A549 (cell line): ENCODE data around the gene ATP13A2. TPM values are rescaled to one million over a fixed set of nuclear protein-coding genes. Genes with fewer than 3 reads are reported as not detected.

Experiments
- ATAC-seq, 2 experiments: fragments of 200-7000 bp in 1 of 2; fragments of >200 bp in 1 of 2; cut with Nextera tagmentation in 1 of 2; cut with Tn5 transposase in 1 of 2; 3 replicates each; pipeline versions ENCODE4 v1.8.0 to v1.9.1; 2018 to 2020; ENCODE audit warnings: mild to moderate bottlenecking in 1 of 2, moderate library complexity in 1 of 2
- CTCF ChIA-PET: fragments of 300-600 bp; sonication (Branson Sonifier 250); formaldehyde crosslinking; extraction: SDS; loops from one replicate; lab custom pipeline; 2021; ENCODE audit warnings: antibody characterized with exemption, inconsistent platforms; lab: Yijun Ruan, JAX
- POLR2A ChIA-PET: fragments of 350-600 bp; formaldehyde crosslinking; extraction: SDS; loops from one replicate; lab custom pipeline; 2021; ENCODE audit warnings: antibody characterized with exemption, inconsistent platforms; lab: Yijun Ruan, JAX
- DNase-seq, 2 experiments: peaks; one replicate each; pipeline versions ENCODE4 v3.0.0 to v3.0.0-alpha.2; 2011 to 2016; ENCODE audit warnings: low read depth in 1 of 2, low spot score in 1 of 2
- FAIRE-seq: peaks from 2 replicates; lab custom pipeline; 2011; peaks lifted over from hg19 to GRCh38; lab: Jason Lieb, UNC
- H3K27ac ChIP-seq, 2 experiments: fragments of >200 bp; sonication (Bioruptor Twin); formaldehyde crosslinking; 3 replicates each; pipeline ENCODE4 v1.5.1; 2016 to 2017
- H3K4me1 ChIP-seq: fragments of >200 bp; sonication (Bioruptor Twin); formaldehyde crosslinking; 3 replicates; pipeline ENCODE4 v1.6.1; 2016
- H3K4me2 ChIP-seq: fragments of >200 bp; sonication (Bioruptor Twin); formaldehyde crosslinking; 3 replicates; pipeline ENCODE4 v1.6.1; 2016
- H3K4me3 ChIP-seq: fragments of >200 bp; sonication (Bioruptor Twin); formaldehyde crosslinking; 3 replicates; pipeline ENCODE4 v1.5.1; 2016
- H3K9me3 ChIP-seq: fragments of >200 bp; sonication (Bioruptor Twin); formaldehyde crosslinking; 3 replicates; pipeline ENCODE4 v1.6.1; 2016
- CHD4 ChIP-seq: fragments of 200-600 bp; sonication (generic); IDR thresholded peaks from 2 replicates; pipeline ENCODE4 v1.6.1; 2016; ENCODE audit warnings: antibody characterized with exemption, mild to moderate bottlenecking, borderline replicate concordance
- ESRRA ChIP-seq: fragments of 150-350 bp; IDR thresholded peaks from 2 replicates; pipeline ENCODE4 v1.6.1; 2014; ENCODE audit warnings: mild to moderate bottlenecking, low read length, borderline replicate concordance
- FOSB ChIP-seq: fragments of 250-450 bp; sonication (Bioruptor Pico); IDR thresholded peaks from 2 replicates; pipeline ENCODE4 v1.5.0; 2020; ENCODE audit warnings: mild to moderate bottlenecking, moderate library complexity
- FOSL2 ChIP-seq, 2 experiments: fragments of 450-650 bp in 1 of 2; fragments of >200 bp in 1 of 2; sonication (Bioruptor Twin) in 1 of 2; formaldehyde crosslinking; IDR thresholded peaks; 2 replicates each; pipeline versions ENCODE4 v1.5.0 to v1.6.1; 2016 to 2020; ENCODE audit warnings: mild to moderate bottlenecking in 1 of 2, moderate library complexity in 1 of 2
- HEYL ChIP-seq: fragments of 250-450 bp; sonication (Bioruptor Pico); IDR thresholded peaks from 2 replicates; pipeline ENCODE4 v1.8.0; 2021; ENCODE audit warnings: mild to moderate bottlenecking, moderate library complexity
- HOXB13 ChIP-seq: fragments of 250-450 bp; sonication (Bioruptor Pico); IDR thresholded peaks from 2 replicates; pipeline ENCODE4 v1.5.0; 2020; ENCODE audit warnings: low read depth, mild to moderate bottlenecking, moderate library complexity
- HOXB5 ChIP-seq: fragments of 250-450 bp; sonication (Bioruptor Pico); IDR thresholded peaks from 2 replicates; pipeline ENCODE4 v1.5.0; 2020; ENCODE audit warnings: mild to moderate bottlenecking, moderate library complexity
- JUN ChIP-seq, 2 experiments: fragments of >200 bp; sonication (Bioruptor Twin); formaldehyde crosslinking; IDR thresholded peaks; 2 replicates in 1 of 2; 3 replicates in 1 of 2; pipeline ENCODE4 v1.6.1; 2016 to 2017
- JUNB ChIP-seq: fragments of >200 bp; sonication (Bioruptor Twin); formaldehyde crosslinking; IDR thresholded peaks from 2 replicates; pipeline ENCODE4 v1.6.1; 2016
- KDM5A ChIP-seq: fragments of 200-600 bp; sonication (generic); IDR thresholded peaks from 2 replicates; pipeline ENCODE4 v1.6.1; 2016; ENCODE audit warnings: antibody characterized with exemption, mild to moderate bottlenecking
- MAZ ChIP-seq: fragments of 150-350 bp; IDR thresholded peaks from 2 replicates; pipeline ENCODE4 v1.6.1; 2014; ENCODE audit warnings: antibody characterized with exemption, low read depth, low read length, borderline replicate concordance
- MYC ChIP-seq: IDR thresholded peaks from 2 replicates; pipeline ENCODE4 v1.6.1; 2012; ENCODE audit warnings: mild to moderate bottlenecking, inconsistent platforms, low read length, improper control_type of control experiment, borderline replicate concordance
- NPAS2 ChIP-seq: fragments of 250-450 bp; sonication (Bioruptor Pico); IDR thresholded peaks from 2 replicates; pipeline ENCODE4 v1.8.0; 2022; ENCODE audit warnings: mild to moderate bottlenecking, moderate library complexity, borderline replicate concordance
- PHF8 ChIP-seq: fragments of 200-600 bp; sonication (generic); IDR thresholded peaks from 2 replicates; pipeline ENCODE4 v1.6.1; 2016; ENCODE audit warnings: low read depth, mild to moderate bottlenecking, antibody characterized with exemption, moderate library complexity, borderline replicate concordance
- RARB ChIP-seq: fragments of 250-450 bp; sonication (Bioruptor Pico); IDR thresholded peaks from 2 replicates; pipeline ENCODE4 v1.8.0; 2021; ENCODE audit warnings: mild to moderate bottlenecking, moderate library complexity
- RCOR1 ChIP-seq: fragments of 150-350 bp; IDR thresholded peaks from 2 replicates; pipeline ENCODE4 v1.6.1; 2014; ENCODE audit warnings: antibody characterized with exemption, low read length, low read depth
- SMC3 ChIP-seq: fragments of >200 bp; sonication (Bioruptor Twin); formaldehyde crosslinking; IDR thresholded peaks from 3 replicates; pipeline ENCODE4 v1.6.1; 2018; ENCODE audit warnings: inconsistent platforms
- SREBF2 ChIP-seq: fragments of 450-650 bp; IDR thresholded peaks from 2 replicates; pipeline ENCODE4 v1.6.1; 2014; ENCODE audit warnings: mild to moderate bottlenecking, moderate library complexity
- ZC3H11A ChIP-seq: fragments of 450-650 bp; IDR thresholded peaks from 2 replicates; pipeline ENCODE4 v1.6.1; 2014; ENCODE audit warnings: antibody characterized with exemption, mild to moderate bottlenecking
- ZFP36 ChIP-seq: fragments of 450-650 bp; IDR thresholded peaks from 2 replicates; pipeline ENCODE4 v1.6.1; 2014; ENCODE audit warnings: borderline replicate concordance; ENCODE audit not compliant: partially characterized antibody
- WGBS: methylation state at CpG from one replicate; pipeline ENCODE4 v1.1.6; 2017; ENCODE audit errors: missing lambda C conversion rate; 5-methylcytosine and 5-hydroxymethylcytosine counted together
- polyA plus RNA-seq, 4 experiments: library from polyadenylated mRNA; depleted of rRNA in 3 of 4; stranded (reverse); fragments of >200 nt; fragmentation: RNase III in 1 of 4; extraction: RNeasy Plus Mini Kit Qiagen cat#74134 plus additional on column Dnase treatment in 1 of 4; gene quantifications; 2 replicates in 3 of 4; 3 replicates in 1 of 4; pipeline ENCODE4 v1.2.3, GENCODE V29; 2011 to 2017
- TF ChIP-seq, protein P1 (sequence below): fragments of 250-450 bp; sonication (Bioruptor Pico); IDR thresholded peaks from 2 replicates; pipeline ENCODE4 v1.5.0; 2021; ENCODE audit warnings: mild to moderate bottlenecking, moderate library complexity, borderline replicate concordance
- TF ChIP-seq, protein P2 (sequence below): fragments of >200 bp; sonication (Bioruptor Twin); formaldehyde crosslinking; IDR thresholded peaks from 2 replicates; pipeline ENCODE4 v1.6.1; 2016
- TF ChIP-seq, protein P3 (sequence below): IDR thresholded peaks from 2 replicates; pipeline ENCODE4 v1.6.1; 2012; ENCODE audit warnings: low read depth, borderline replicate concordance
- TF ChIP-seq, protein P4 (sequence below): fragments of 450-650 bp; IDR thresholded peaks from 2 replicates; pipeline ENCODE4 v1.6.1; 2014; ENCODE audit warnings: antibody characterized with exemption
- TF ChIP-seq, protein P5 (sequence below): fragments of >200 bp; sonication (Bioruptor Twin); formaldehyde crosslinking; IDR thresholded peaks from 3 replicates; pipeline ENCODE4 v1.5.1; 2016
- TF ChIP-seq, protein P6 (sequence below): fragments of 150-350 bp; IDR thresholded peaks from 2 replicates; pipeline ENCODE4 v1.6.1; 2014; ENCODE audit warnings: low read depth, mild to moderate bottlenecking, low read length
- TF ChIP-seq, protein P7 (sequence below): fragments of 250-450 bp; sonication (Bioruptor Pico); IDR thresholded peaks from 2 replicates; pipeline ENCODE4 v1.5.0; 2020; ENCODE audit warnings: low read depth, mild to moderate bottlenecking, moderate library complexity

Gene ATP13A2
- polyA plus RNA-seq, 2 of the 4 experiments (the other 2 are of a cell fraction): 7.9 to 23.1 TPM

DNA sequence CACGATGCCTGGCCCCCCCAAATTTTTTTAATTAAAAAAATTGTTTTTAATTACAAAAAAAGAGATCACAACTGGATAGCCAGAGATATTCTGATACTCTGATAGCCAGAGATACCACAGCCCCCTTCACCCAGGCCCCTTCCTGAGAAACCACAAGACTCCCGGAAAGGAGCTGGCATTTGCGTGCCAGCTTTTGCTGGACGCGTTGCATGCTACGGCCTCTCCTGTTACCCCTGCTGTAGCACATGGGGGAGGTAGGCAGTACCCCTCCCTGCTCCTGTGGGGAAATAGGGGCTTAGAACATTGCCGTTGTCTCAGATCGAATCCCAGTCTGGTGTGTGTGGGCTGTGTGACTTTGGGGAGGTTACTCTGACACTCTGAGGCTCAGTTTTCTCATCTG, 54.0 kb downstream of the ATP13A2 start:
- FAIRE-seq (no peak), DNase-seq (no peak), ATAC-seq (no peak)
- Histone ChIP-seq H3K4me2 (no peak overlapping the region), H3K27ac (no peak overlapping the region), H3K4me3 (no peak overlapping the region), H3K4me1 (peaks cover 10% of the 10 kb centered on the region), H3K9me3 (no peaks in the 10 kb centered on the region)
- ChIA-PET POLR2A (no interaction called here), CTCF (interaction anchor here (1.9 to 4.3 kb wide), 2 partner anchors 47 to 88 kb away, joined by 5 to 22 read pairs; no protein-coding TSS in a partner anchor)
- TF ChIP-seq, protein P1, sequence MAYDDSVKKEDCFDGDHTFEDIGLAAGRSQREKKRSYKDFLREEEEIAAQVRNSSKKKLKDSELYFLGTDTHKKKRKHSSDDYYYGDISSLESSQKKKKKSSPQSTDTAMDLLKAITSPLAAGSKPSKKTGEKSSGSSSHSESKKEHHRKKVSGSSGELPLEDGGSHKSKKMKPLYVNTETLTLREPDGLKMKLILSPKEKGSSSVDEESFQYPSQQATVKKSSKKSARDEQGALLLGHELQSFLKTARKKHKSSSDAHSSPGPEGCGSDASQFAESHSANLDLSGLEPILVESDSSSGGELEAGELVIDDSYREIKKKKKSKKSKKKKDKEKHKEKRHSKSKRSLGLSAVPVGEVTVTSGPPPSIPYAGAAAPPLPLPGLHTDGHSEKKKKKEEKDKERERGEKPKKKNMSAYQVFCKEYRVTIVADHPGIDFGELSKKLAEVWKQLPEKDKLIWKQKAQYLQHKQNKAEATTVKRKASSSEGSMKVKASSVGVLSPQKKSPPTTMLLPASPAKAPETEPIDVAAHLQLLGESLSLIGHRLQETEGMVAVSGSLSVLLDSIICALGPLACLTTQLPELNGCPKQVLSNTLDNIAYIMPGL (CRISPR knock-in tag): no peak
- TF ChIP-seq HOXB13 (CRISPR knock-in tag) (no peak), ESRRA (no peak), HOXB5 (CRISPR knock-in tag) (no peak), RARB (no peak), ZFP36 (no peak), ZC3H11A (no peak), JUN (IDR thresholded peaks at IDR 0.05) (no peak), SMC3 (no peak), CHD4 (no peak), FOSL2 (IDR thresholded peaks at IDR 0.05) (no peak), FOSL2 (CRISPR knock-in tag; IDR thresholded peaks at IDR 0.05) (no peak)
- TF ChIP-seq, protein P2, sequence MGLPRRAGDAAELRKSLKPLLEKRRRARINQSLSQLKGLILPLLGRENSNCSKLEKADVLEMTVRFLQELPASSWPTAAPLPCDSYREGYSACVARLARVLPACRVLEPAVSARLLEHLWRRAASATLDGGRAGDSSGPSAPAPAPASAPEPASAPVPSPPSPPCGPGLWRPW: no peak
- TF ChIP-seq, protein P3, sequence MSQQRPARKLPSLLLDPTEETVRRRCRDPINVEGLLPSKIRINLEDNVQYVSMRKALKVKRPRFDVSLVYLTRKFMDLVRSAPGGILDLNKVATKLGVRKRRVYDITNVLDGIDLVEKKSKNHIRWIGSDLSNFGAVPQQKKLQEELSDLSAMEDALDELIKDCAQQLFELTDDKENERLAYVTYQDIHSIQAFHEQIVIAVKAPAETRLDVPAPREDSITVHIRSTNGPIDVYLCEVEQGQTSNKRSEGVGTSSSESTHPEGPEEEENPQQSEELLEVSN: no peak
- TF ChIP-seq, protein P4, sequence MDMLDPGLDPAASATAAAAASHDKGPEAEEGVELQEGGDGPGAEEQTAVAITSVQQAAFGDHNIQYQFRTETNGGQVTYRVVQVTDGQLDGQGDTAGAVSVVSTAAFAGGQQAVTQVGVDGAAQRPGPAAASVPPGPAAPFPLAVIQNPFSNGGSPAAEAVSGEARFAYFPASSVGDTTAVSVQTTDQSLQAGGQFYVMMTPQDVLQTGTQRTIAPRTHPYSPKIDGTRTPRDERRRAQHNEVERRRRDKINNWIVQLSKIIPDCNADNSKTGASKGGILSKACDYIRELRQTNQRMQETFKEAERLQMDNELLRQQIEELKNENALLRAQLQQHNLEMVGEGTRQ: no peak
- WGBS: 93% methylated on average over 8 of the region's 8 CpGs

DNA sequence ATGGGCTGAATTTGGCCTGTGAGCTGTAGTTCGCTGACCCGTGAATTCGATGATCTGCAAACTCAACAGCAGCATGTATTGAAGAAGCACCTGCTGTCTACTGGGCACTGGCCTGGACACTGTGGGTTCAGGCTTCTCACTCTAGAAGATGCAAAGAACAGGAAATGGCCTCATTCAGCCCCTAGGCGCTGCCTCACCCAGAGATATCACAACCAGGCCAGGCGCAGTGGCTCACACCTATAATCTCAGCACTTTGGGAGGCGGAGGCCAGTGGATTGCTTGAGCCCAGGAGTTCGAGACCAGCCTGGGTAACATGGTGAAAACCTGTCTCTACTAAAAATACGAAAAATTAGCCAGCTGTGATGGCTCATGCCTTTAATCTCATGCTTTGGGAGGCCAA, 55.0 kb downstream of the ATP13A2 start:
- no peak for FAIRE-seq
- POLR2A ChIA-PET: no interaction called here
- TF ChIP-seq, protein P5, sequence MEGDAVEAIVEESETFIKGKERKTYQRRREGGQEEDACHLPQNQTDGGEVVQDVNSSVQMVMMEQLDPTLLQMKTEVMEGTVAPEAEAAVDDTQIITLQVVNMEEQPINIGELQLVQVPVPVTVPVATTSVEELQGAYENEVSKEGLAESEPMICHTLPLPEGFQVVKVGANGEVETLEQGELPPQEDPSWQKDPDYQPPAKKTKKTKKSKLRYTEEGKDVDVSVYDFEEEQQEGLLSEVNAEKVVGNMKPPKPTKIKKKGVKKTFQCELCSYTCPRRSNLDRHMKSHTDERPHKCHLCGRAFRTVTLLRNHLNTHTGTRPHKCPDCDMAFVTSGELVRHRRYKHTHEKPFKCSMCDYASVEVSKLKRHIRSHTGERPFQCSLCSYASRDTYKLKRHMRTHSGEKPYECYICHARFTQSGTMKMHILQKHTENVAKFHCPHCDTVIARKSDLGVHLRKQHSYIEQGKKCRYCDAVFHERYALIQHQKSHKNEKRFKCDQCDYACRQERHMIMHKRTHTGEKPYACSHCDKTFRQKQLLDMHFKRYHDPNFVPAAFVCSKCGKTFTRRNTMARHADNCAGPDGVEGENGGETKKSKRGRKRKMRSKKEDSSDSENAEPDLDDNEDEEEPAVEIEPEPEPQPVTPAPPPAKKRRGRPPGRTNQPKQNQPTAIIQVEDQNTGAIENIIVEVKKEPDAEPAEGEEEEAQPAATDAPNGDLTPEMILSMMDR: no peak
- TF ChIP-seq RARB: no peak
- TF ChIP-seq FOSB (CRISPR knock-in tag): no peak
- no peak for TF ChIP-seq PHF8
- no peak for TF ChIP-seq RCOR1
- TF ChIP-seq KDM5A: no peak
- TF ChIP-seq NPAS2 (CRISPR knock-in tag): no peak
- TF ChIP-seq, protein P6, sequence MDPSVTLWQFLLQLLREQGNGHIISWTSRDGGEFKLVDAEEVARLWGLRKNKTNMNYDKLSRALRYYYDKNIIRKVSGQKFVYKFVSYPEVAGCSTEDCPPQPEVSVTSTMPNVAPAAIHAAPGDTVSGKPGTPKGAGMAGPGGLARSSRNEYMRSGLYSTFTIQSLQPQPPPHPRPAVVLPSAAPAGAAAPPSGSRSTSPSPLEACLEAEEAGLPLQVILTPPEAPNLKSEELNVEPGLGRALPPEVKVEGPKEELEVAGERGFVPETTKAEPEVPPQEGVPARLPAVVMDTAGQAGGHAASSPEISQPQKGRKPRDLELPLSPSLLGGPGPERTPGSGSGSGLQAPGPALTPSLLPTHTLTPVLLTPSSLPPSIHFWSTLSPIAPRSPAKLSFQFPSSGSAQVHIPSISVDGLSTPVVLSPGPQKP: no peak
- TF ChIP-seq HEYL (CRISPR knock-in tag): no peak
- no peak for TF ChIP-seq MAZ
- no peak for TF ChIP-seq CHD4
- TF ChIP-seq JUNB: no peak
- no peak for TF ChIP-seq MYC
- TF ChIP-seq, protein P7, sequence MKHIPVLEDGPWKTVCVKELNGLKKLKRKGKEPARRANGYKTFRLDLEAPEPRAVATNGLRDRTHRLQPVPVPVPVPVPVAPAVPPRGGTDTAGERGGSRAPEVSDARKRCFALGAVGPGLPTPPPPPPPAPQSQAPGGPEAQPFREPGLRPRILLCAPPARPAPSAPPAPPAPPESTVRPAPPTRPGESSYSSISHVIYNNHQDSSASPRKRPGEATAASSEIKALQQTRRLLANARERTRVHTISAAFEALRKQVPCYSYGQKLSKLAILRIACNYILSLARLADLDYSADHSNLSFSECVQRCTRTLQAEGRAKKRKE (CRISPR knock-in tag): no peak
- TF ChIP-seq SREBF2: no peak
- TF ChIP-seq, all 56 proteins: peak for 0
- H3K4me3 ChIP-seq: no peak overlapping the region
- no peaks in the 10 kb centered on the region for H3K9me3 ChIP-seq
- CTCF ChIA-PET: interaction anchor here (0.6 to 4.3 kb wide), 6 partner anchors 10 to 119 kb away, joined by 3 to 22 read pairs (median 4); no protein-coding TSS in a partner anchor
- no peak for ATAC-seq
- peaks cover 10% of the 10 kb centered on the region for H3K4me1 ChIP-seq
- 91% methylated on average over 6 of the region's 8 CpGs for WGBS
- H3K4me2 ChIP-seq: no peak overlapping the region
- DNase-seq: no peak
- H3K27ac ChIP-seq: no peak overlapping the region
